NCI-H82 treated with DMSO at 0.1 percent for 48 hours (cell line): ENCODE measurements around the gene TET1.
"Not testable (repeated sequence)": the region's sequence is repeated elsewhere in the genome, so short reads cannot be mapped to it uniquely, and the experiment has no call there.

Experiments used
- DNase-seq: peaks from one replicate; lab custom pipeline; 2025; ENCODE audit not compliant: unreplicated experiment; lab: John Stamatoyannopoulos, UW

The TET1 gene

DNA sequence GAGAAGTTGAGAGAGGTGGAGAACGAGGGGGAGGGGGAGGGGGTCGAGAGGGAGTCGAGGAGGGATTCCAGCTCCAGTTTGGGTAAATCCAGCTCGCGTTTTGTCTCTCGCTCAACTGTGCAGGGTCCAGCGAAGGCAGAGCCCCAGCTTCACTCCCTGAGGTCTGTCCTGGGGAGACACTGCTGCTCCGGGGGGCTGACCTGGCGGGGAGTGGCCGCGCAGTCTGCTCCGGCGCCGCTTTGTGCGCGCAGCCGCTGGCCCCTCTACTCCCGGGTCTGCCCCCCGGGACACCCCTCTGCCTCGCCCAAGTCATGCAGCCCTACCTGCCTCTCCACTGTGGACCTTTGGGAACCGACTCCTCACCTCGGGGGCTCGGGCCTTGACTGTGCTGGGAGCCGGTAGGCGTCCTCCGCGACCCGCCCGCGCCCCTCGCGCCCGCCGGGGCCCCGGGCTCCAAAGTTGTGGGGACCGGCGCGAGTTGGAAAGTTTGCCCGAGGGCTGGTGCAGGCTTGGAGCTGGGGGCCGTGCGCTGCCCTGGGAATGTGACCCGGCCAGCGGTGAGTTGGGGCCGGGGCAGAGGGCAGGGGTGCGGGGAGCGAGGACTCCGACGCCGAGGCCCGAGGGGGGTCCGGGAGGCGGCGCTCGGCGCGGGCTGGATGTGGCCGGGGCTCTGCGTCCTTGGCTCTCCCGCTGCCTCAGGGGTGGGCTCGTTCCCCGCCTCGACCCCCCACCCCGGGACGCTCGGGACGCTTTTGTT, at the start of gene TET1:
Gene TET1 (plus strand): TSS at position 152 of the 757 bp plus-strand sequence. CDS start 12,002 bp downstream, outside the sequence.
- DNase-seq: peak; percentile 24

DNA sequence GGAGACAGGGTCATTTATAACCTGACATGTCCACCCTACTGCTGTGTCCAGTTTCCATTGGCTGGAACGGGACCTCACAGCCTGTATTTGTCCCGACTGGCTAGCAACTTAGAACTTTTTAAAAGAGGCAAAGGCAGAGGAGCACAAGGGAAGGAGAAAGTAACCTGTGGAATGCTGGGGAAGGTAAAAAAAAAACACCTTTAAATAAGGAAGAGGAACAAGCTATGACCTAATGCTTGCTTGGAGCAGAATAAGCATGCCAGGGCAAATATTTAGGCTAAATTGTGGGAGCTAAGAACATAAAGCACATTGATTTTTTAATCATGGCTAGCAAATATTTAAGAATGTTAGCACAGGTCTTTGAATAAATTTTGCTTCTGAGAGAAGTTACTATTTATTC, 43.9 kb upstream of the TET1 start:
- DNase-seq: not testable (repeated sequence)

DNA sequence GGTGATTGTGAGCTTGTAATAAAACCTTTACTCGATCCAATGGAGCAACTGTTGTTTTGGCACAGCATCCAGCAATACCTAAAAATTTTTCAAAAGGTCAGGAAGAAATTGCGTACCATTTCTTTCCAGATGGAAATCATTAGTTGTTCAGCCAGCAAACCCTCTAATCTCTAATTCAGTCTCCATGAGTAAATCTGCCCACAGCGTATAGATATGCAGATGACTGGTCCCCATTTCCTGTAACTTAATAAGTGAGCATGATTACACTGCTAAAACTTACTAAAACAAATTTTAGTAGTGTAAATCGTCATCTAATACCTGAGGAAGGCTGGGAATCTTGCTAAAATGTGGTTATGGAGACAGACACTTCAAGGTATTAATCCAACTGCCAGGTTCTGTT, 43.4 kb upstream of the TET1 start:
- no peak for DNase-seq

DNA sequence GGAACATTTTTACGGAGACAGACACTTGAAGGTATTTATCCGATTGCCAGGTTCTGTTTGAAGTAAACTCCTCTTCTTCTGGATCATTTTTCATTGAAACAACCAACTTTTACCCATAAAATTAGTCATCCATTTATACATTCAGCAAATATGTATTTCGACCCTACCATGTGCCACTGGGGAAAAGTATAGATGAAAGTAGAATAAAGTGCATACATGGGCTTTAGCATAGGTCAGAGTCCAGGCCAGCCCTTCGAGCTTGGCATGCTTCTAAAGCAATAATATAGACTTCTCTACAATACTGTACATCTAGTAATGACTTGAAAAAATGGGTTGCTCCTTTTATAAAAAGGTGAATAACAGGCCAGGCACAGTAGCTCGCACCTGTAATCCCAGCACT, 42.9 kb upstream of the TET1 start:
- no peak for DNase-seq

DNA sequence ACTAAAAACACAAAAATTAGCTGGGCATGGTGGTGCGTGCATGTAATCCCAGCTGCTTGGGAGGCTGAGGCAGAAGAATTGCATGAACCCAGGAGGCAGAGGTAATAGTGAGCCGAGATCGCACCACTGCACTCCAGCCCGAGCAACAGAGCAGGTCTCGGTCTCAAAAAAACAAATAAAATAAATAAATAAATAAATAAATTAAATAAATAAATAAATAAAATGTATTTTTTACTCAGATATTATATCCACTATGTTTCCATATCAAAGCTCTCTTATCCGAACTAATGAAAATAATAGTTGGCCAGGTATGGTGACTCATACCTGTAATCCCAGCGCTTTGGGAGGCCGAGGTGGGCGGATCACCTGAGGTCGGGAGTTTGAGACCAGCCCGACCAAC, 41.5 kb upstream of the TET1 start:
- not testable (repeated sequence) for DNase-seq

DNA sequence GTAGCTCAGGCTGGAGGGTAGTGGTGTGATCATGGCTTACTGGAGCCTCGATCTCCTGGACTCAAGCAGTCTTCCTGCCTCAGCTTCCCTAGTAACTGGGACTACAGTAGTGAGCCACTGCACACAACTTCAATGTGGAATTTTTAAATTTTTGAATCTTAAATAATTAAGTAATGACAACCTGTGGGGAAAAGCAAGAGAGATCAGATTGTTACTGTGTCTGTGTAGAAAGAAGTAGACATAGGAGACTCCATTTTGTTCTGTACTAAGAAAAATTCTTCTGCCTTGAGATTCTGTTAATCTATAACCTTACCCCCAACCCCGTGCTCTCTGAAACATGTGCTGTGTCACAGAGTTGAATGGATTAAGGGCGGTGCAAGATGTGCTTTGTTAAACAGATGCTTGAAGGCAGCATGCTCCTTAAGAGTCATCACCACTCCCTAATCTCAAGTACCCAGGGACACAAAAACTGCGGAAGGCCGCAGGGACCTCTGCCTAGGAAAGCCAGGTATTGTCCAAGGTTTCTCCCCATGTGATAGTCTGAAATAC, 34.6 kb upstream of the TET1 start:
- DNase-seq: not testable (repeated sequence)

DNA sequence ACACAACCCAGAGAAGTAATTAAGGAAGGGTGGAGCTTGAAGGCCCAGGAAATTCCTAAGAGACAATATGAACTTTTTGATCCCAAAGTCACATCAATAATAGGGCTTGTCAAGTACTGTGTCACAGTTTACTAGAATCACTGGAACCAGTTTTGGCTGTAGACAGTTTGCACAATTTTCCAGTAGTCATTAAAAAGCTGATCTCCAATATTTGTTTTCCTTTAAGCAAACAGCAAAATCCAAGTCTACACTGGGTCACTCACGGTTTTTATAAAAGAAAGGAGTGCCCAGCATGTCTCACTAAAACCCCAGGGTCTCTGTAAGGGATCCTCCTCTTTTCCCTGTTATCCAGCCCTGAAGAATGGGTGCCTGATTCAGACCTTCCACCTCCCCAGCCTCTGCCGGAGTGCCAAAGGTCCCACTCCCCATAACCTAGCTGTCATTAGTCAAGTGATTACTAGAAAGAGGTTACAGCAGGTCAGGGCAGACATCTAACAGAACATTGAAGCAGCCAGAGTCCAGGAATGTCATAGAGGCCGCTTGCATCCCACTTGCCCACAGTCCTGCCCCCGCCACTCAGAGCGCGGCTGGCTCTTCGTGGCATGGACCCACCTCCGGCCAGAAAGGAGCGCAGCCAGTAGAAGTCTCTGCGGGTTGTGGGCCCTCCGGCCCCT, 33.4 kb upstream of the TET1 start:
- DNase-seq: no peak

DNA sequence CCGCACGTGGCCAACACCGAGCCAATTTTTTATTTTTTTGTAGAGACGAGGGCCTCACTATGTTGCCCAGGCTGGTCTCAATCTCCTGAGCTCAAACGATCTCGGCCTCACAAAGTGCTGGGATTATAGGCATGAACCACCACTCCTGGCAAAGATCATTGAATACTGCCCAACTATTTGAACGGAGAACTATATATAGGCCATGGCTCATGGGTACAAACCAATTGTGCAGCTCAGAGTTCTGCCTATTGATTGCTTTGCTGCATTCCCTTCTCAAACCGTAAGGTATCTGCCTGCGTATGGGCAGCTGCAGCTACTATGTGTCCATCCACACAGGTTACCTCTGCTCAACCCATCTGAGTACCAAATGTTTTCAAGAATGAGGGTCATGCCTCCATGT, 23.2 kb upstream of the TET1 start:
- no peak for DNase-seq

DNA sequence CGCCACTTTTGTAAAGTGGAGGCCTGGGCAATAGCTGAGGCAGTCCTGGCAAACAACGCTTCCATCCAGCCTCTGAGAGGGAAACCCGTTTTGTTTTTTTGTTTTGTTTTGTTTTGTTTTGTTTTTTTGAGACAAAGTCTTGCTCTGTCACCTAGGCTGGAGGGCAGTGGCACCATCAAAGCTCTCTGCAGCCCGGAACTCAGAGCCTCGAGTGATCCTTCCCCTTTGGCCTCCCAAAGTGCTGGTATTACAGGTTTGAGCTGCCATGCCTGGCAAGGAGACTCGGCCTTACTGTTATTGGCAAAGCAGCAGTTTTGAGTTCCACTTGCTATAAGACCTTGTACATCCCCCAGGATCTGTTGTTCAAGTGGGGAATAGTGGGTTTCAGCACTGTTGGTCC, 22.3 kb upstream of the TET1 start:
- DNase-seq: no peak

DNA sequence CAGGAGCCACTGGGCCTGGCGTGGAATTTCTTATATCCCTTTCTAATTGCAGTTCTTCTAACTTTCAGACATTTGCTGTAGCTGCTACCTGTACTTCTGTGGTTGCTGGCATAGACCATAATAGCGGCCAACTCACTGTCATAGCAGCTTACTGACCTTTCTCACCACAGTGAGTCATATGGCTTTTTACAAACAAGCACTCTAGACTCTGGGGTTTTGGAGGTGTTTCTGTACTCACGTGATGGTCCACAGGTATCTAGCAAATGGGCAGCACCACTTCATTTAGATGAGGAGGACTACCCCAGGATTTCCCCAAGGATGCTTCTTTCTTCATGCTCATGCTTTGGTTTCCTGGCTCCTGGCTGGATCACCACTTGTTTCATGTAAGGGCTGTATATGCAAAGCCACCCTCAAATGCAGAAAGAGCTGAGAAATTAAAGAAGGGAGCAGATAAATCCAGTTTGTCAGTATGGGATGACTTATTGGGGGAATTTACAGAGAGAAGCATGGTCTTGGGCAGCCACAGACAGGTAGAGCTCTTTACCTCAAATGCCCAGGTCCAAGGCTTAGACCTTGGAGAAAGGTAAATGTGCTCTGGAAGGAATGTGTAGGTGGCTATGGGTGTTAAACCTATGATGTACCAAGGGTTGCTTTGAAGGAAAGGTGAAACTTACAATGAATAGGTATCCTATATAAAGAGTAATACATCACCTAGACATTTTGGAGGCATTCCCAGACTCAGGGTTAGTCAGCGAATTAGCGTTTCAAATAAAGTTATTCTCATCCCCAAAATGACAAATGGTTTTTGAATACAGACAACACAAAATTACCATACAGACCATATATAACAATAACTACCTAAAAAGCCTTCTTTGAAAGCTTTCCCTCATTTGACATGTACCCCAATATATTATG, 16.9 kb upstream of the TET1 start:
- no peak for DNase-seq

DNA sequence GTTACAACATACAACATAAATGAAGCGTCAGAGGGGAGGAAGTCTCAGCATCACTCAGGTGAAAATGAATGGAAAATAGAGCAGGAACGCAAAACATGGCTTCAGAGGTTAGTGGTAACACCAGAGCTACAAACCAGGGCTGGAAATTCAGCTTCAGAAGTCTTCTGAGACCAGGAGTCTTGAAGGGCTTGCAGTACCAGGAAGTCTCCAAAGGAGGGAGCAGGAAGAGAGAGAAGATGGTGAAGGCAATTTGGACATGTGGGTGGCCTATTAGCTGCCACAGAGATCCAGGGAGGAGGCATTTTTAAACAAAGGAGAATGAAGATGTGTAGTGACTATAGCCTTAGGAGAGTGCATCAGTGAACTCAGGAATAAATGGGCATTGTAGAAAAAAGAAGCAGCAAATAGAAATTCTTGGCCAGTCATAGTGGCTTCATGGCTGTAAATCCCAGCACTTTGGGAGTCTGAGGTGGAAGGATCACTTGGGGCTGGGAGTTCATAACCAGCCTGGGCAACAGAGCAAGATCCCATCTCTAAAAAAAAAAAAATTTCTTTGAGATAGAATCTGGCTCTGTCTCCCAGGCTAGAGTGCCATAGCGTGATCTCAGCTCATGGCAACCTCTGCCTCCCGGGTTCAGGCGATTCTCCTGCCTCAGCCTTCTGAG, 9.3 kb upstream of the TET1 start:
- DNase-seq: peak; percentile 49

DNA sequence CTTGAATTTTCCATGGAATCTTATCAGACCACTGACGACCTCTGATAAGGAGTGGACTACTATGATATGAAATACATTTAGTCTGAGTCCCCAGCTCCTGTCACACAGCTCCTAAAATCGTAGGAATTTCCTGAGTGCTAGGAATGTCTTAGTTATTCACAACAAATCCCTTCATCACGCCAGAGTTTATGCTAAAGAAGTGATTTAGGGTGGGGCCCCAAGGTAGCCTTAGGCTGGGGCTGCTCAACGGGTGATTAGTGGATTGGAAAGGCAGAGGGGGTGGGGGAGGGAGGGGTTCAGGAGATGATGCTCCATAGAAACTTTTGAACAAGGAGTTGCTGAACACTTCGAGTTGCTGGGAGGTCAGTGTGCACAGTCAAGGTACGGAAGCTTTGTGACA, 7.0 kb upstream of the TET1 start:
- DNase-seq: no peak

DNA sequence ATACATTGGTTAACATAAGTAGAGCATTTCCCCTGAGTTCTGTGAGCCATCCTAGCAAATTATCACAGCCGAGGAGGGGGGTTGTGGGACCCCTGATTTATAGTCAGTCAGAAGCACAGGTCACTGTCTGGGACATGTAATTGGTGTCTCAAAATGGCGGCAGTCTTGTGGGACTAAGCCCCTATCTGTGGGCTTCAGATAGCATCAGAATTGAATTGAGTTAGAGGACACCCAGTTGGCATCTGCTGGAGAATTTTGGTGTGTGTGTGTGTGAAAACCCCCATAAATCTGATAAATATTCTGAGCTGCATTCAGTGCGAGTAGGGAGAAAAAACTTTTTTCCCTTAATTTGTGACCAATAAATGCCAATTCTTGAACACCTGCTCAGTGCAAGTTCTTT, 6.5 kb upstream of the TET1 start:
- no peak for DNase-seq

DNA sequence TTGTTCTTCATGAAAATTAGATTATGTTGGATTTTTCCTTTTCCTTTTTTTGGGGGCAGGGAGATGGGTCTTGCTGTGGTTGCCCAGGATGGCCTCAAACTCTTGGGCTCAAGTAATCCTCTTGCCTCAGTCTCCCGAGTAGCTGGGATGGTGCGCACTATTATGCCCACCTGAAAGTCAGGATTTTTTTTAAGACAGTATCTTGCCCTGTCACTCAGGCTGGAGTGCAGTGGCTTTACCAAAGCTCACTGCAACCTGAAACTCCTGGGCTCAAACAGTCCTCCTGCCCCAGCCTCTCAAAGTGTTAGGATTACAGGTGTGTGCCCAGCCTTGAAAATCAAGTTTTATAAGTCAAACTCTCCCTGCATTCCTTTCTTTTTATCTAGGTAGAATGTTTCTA, 1.7 kb upstream of the TET1 start:
- no peak for DNase-seq

DNA sequence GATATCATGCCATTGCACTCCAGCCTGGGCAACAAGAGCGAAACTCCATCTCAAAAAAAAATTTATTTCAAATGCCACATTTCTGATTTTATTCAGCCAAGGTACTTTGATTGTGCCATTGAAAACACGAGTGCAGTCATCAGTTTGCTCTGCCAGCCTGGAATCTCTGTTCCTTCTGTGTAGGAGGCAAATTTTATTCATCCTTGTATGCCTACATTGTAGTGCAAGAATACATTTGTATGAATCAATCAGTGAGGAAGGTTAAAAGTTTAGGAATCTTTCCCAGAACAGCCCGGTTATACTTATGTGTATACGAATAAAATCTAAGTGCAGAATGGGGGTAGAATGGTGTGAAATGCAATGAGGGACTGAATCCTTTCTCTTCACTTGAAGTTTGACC, 886 bp upstream of the TET1 start:
- no peak for DNase-seq

DNA sequence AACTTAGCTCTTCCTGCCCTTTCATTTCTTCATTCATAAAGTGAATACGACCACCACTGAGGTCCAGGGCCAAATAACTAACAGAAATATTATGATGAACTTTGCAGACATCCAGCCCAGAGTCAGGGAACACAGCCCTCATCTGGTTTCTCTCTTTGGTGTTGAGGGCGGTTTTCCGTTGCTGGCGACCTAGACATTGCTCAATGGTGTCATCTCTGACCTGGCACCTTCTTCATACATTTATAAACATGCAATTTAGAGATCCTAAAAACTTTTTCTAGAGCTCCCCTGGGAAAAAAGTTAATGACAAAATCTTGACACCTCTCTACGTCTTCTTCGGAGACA, 324 bp upstream of the TET1 start:
- DNase-seq: no peak

DNA sequence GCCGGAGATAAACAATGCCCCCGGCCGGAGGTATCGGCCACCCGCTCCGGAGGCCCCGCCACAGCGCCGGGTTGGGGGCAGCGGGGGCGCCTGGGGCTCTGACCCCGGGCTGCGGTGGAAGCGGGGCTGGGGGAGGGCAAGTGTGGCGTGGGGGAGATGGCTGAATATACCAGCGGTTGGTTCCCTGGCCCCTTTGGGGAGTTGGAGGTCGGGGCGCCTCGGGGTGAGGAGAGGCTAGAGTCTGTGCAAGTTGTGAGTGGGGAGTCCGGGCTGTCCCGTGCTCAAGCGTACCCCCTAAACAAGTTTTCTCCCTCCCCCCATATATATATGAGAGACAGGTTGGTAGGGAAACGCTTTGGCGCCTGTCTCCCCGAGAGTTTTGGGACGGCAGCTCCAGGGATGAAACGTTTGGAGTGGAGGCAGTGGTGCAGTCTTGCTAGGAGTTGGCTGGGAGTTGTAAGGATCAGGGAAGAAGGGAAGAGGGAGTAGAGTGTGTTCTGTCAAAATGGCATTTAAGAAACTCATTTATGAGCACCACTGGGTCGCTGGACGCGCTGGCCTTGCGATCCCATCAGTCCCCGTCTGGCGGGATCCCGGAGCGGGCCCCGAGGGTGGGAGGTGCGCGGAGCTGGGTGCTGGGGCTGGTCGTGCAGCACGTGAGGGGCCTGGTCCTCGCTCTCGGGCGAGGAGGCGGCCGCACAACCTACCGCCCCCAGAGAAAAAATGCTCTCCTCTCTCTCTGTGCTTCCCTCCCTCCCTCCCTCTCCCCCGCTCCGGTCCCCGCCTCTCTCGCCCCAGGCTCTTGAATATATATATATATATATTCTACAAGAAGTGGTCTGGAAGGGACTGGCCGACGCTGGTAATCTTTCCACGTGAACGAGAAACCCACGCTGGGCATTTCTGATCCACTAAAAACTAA, 1.1 kb downstream of the TET1 start:
- no peak for DNase-seq

DNA sequence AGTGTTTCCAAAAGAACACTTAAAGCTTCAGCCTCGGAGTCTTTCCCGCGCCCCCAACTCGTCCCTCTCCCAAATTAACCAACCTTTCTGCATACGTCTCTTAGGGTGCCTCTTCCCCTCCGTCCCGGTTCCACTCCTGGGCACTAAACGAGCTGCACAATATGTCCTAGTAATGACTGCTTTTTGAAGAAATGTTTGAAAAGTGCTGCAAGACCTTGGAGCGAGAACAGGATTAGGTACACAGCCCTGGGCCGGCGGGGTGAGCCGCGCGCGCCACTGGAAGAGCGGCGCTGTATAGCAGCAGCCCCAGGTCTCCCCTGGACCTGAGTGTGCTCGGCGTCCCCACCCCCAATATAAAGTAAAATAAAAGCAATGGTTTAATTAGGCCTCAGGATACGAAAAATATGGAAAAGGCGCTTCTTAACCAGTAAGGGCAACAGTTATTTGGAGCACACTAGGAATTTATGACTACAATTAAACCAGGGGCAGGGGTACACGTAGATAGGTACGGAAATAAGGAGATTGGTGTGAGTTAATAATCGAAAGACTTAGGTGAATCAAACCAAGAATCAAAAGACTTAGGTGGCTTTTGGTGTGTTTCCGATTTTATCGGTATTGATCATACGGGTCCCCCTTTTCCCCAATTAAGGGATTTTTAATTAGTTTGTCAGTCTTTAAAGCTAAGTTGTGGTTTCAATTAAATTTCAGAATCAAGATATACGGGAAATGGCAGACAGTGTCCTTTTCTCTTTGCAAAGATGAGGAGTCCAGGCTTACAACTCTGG, 1.9 kb downstream of the TET1 start:
- no peak for DNase-seq
